ENCODE data around the gene COX15. TPM values are rescaled to one million over a fixed set of nuclear protein-coding genes. Genes with fewer than 3 reads are reported as not detected.
"Not testable (repeated sequence)": the region's sequence is repeated elsewhere in the genome, so short reads cannot be mapped to it uniquely, and the experiment has no call there.

COX15 gene
- total RNA-seq, 4 donors from 2014 or later = 21.0 to 30.5 (median 24.1) TPM

DNA sequence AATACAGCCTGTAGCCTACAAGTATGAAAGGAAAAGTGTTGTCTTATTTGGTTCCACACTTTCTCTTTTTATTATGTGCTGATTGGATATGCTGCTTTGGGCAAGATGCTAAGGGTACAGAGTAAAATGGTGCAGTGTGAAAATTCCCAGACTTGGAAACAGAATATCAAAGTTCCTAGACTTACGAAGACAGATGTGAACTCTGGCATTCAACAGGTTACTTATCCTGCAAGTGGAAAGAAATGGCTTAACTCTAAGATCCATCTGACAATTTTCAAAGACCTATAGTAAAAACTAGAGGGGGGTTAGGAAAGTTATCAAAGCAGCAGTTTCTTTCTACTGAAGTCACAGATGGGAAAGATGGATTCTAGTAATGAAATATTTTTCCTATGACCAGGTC, 24.2 kb upstream of the COX15 start:
- no peak for DNase-seq (ENCODE audit: extremely low spot score)
- H3K9me3 ChIP-seq = no peaks in the 10 kb centered on the region
- peaks cover 44 to 92% (median 84%) of the 10 kb centered on the region in 4 donors for H3K36me3 ChIP-seq
- no peak overlapping the region for H3K4me3 ChIP-seq
- intact Hi-C loops (cut with DNase I) = no loop called here
- WGBS = 100% methylated on average over 1 of the region's 1 CpG
- no peak for TF ChIP-seq POLR2AphosphoS5 (IDR thresholded peaks at IDR 0.05)
- TF ChIP-seq, protein P1, sequence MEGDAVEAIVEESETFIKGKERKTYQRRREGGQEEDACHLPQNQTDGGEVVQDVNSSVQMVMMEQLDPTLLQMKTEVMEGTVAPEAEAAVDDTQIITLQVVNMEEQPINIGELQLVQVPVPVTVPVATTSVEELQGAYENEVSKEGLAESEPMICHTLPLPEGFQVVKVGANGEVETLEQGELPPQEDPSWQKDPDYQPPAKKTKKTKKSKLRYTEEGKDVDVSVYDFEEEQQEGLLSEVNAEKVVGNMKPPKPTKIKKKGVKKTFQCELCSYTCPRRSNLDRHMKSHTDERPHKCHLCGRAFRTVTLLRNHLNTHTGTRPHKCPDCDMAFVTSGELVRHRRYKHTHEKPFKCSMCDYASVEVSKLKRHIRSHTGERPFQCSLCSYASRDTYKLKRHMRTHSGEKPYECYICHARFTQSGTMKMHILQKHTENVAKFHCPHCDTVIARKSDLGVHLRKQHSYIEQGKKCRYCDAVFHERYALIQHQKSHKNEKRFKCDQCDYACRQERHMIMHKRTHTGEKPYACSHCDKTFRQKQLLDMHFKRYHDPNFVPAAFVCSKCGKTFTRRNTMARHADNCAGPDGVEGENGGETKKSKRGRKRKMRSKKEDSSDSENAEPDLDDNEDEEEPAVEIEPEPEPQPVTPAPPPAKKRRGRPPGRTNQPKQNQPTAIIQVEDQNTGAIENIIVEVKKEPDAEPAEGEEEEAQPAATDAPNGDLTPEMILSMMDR (IDR thresholded peaks at IDR 0.05) = no peak
- TF ChIP-seq EP300 (IDR thresholded peaks at IDR 0.05) = no peak
- no peak for TF ChIP-seq POLR2A (IDR thresholded peaks at IDR 0.05; ENCODE audit: low read depth)
- H3K27me3 ChIP-seq = no peaks in the 10 kb centered on the region
- no peak overlapping the region for H3K27ac ChIP-seq (replicated peaks in 1 of 4)
- no peaks in the 10 kb centered on the region for H3K4me1 ChIP-seq

GRCh38 chr10:99754670-99755069, 22.7 kb upstream of the COX15 start:
- no peak overlapping the region for H3K27ac ChIP-seq (replicated peaks in 1 of 4)
- 94% methylated on average over 1 of the region's 1 CpG for WGBS
- TF ChIP-seq POLR2AphosphoS5 (IDR thresholded peaks at IDR 0.05) (no peak), POLR2A (IDR thresholded peaks at IDR 0.05; ENCODE audit: low read depth) (no peak), EP300 (IDR thresholded peaks at IDR 0.05) (no peak)
- TF ChIP-seq, protein P1 (IDR thresholded peaks at IDR 0.05) = no peak
- intact Hi-C loops (cut with DNase I) = no loop called here
- no peak overlapping the region for H3K4me3 ChIP-seq
- H3K27me3 ChIP-seq = no peaks in the 10 kb centered on the region
- DNase-seq (ENCODE audit: extremely low spot score) = no peak
- no peaks in the 10 kb centered on the region for H3K9me3 ChIP-seq
- no peaks in the 10 kb centered on the region for H3K4me1 ChIP-seq
- peaks cover 37 to 95% (median 80%) of the 10 kb centered on the region in 4 donors for H3K36me3 ChIP-seq

DNA sequence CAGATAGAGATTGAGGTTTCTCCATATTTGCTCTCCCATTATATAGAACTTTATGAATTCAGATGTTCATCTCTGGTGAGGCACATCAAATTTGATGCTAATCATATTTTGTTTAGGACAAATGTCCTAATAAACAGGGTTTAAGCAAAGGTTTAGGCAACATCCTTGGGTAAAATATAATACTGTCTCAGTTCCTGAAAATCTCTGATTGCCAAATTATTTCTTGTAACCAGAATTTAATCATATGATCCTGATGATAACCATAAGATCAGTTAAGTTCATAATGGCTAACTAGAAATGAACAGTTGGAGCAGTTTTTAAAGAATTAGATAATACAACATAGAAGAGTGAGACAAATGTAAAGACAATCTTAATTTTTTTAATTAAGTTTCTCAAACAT, 18.7 kb upstream of the COX15 start:
- no peaks in the 10 kb centered on the region for H3K4me1 ChIP-seq
- TF ChIP-seq, protein P1 (IDR thresholded peaks at IDR 0.05) = no peak
- TF ChIP-seq POLR2AphosphoS5 (IDR thresholded peaks at IDR 0.05) = no peak
- TF ChIP-seq POLR2A (IDR thresholded peaks at IDR 0.05; ENCODE audit: low read depth) = no peak
- no peak for TF ChIP-seq EP300 (IDR thresholded peaks at IDR 0.05)
- no peak overlapping the region for H3K4me3 ChIP-seq
- H3K27ac ChIP-seq (replicated peaks in 1 of 4) = no peak overlapping the region
- no peaks in the 10 kb centered on the region for H3K9me3 ChIP-seq
- H3K27me3 ChIP-seq = no peaks in the 10 kb centered on the region
- intact Hi-C loops (cut with DNase I) = no loop called here
- H3K36me3 ChIP-seq = peaks cover 43 to 93% (median 79%) of the 10 kb centered on the region in 4 donors
- DNase-seq (ENCODE audit: extremely low spot score) = no peak

DNA sequence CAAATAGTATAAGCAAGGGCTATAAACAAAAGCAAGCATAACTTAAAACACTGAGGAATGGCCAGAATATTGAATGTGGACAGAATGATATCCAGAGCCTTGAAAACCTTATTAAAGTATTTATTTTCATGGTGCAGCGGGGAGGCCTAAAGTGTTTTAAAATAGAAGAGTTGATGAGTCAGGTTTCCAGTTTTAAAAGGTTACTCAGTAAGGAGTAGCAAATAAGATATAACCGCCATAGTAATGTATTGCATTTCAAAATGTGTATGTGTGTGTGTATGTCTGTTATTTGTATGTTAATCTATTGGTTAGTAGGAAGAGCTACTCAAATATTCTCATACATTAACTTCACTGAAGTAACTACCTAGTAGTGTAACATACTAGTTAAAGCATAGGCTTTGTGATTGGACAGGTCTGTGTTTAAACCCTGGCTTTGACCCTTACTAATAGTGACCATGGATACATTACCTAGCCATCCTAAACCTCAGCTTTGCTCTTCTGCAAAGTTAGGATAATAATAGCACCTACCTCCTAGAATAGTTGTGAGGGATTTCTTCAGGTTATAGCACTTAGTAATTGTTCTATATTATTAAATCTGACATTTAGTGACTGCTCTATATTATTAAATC, 17.0 kb upstream of the COX15 start:
- Histone ChIP-seq H3K36me3 (peaks cover 47 to 93% (median 79%) of the 10 kb centered on the region in 4 donors), H3K27me3 (no peaks in the 10 kb centered on the region), H3K27ac (replicated peaks in 1 of 4) (no peak overlapping the region), H3K9me3 (no peaks in the 10 kb centered on the region), H3K4me1 (no peaks in the 10 kb centered on the region), H3K4me3 (no peak overlapping the region)
- intact Hi-C loops (cut with DNase I) = no loop called here
- DNase-seq (ENCODE audit: extremely low spot score) = no peak
- no peak for TF ChIP-seq POLR2AphosphoS5 (IDR thresholded peaks at IDR 0.05)
- no peak for TF ChIP-seq POLR2A (IDR thresholded peaks at IDR 0.05; ENCODE audit: low read depth)
- TF ChIP-seq EP300 (IDR thresholded peaks at IDR 0.05) = no peak
- TF ChIP-seq, protein P1 (IDR thresholded peaks at IDR 0.05) = no peak
- WGBS = 90% methylated on average over 2 of the region's 2 CpGs

- H3K4me3 ChIP-seq; H3K27me3 ChIP-seq; H3K4me1 ChIP-seq; H3K9me3 ChIP-seq; DNase-seq (ENCODE audit: extremely low spot score); intact Hi-C loops (cut with DNase I); H3K27ac ChIP-seq (replicated peaks in 1 of 4): not testable (repeated sequence)
- 95% methylated on average over 2 of the region's 2 CpGs for WGBS
- peaks cover 59 to 96% (median 80%) of the 10 kb centered on the region in 4 donors for H3K36me3 ChIP-seq
These were observed 14.2 kb upstream of the COX15 start for GRCh38 chr10:99746166-99746565.
